Endothelial cell of umbilical vein (primary cell): Measurements from ENCODE around the gene BTN2A1. TPM values are rescaled to one million over a fixed set of nuclear protein-coding genes. Genes with fewer than 3 reads are reported as not detected.

Experiments used
- BruUV-seq: library from RNA; stranded (reverse); fragments of 400-500 nt; replicated peaks from 2 replicates; lab custom pipeline; 2021; lab: Mats Ljungman, UMichigan
- CTCF ChIA-PET: fragments of 300-600, 350-600 bp; sonication (Branson Sonifier 250); formaldehyde crosslinking; loops from one replicate; lab custom pipeline; 2021; ENCODE audit warnings: antibody characterized with exemption, inconsistent platforms; lab: Charles Lee
- POLR2A ChIA-PET: fragments of 300-600, 350-600 bp; sonication (Branson Sonifier 250); formaldehyde crosslinking; loops from one replicate; lab custom pipeline; 2021; ENCODE audit warnings: antibody characterized with exemption, inconsistent platforms; lab: Charles Lee
- DNase-seq: peaks from one replicate; pipeline ENCODE4 v3.0.0-alpha.2; 2011; ENCODE audit warnings: low read depth, low spot score
- FAIRE-seq: peaks from 2 replicates; lab custom pipeline; 2011; peaks lifted over from hg19 to GRCh38; lab: Jason Lieb, UNC
- H2AFZ ChIP-seq: 2 replicates; pipeline ENCODE4 v1.6.0; 2012; ENCODE audit warnings: low read depth, low read length, control low read depth, inconsistent platforms
- H3K27ac ChIP-seq: 2 replicates; pipeline ENCODE4 v1.5.1; 2011; ENCODE audit warnings: low read depth, mild to moderate bottlenecking, control low read depth, low read length, moderate library complexity; ENCODE audit not compliant: insufficient read depth
- H3K27me3 ChIP-seq, 2 experiments: 2 replicates each; pipeline versions ENCODE4 v1.6.0 to v1.6.1; 2011; ENCODE audit warnings: low read length in 2 of 2, mixed read lengths in 1 of 2; ENCODE audit not compliant: control insufficient read depth in 2 of 2, insufficient read depth in 2 of 2
- H3K36me3 ChIP-seq, 2 experiments: 2 replicates in 1 of 2; 3 replicates in 1 of 2; pipeline ENCODE4 v1.5.1; 2011; ENCODE audit warnings: low read length in 2 of 2, mild to moderate bottlenecking in 1 of 2, moderate library complexity in 1 of 2; ENCODE audit not compliant: control insufficient read depth in 2 of 2, insufficient read depth in 2 of 2; ENCODE audit errors: extremely low read depth in 1 of 2
- H3K4me1 ChIP-seq: 3 replicates; pipeline ENCODE4 v1.5.1; 2011; ENCODE audit warnings: mild to moderate bottlenecking, low read length; ENCODE audit not compliant: control insufficient read depth, insufficient read depth; ENCODE audit errors: extremely low read depth
- H3K4me2 ChIP-seq: 2 replicates; pipeline ENCODE4 v1.6.1; 2011; ENCODE audit warnings: low read length, control low read depth, mixed read lengths; ENCODE audit not compliant: insufficient read depth
- H3K4me3 ChIP-seq, 3 experiments: fragments of 200-600 bp in 1 of 3; sonication (generic), shearing (Covaris generic) in 1 of 3; replicated peaks in 1 of 3; 2 replicates each; pipeline ENCODE4 v1.5.1; 2011 to 2016; ENCODE audit warnings: control low read depth in 3 of 3, low read length in 3 of 3, mild to moderate bottlenecking in 2 of 3, inconsistent platforms in 1 of 3, low read depth in 1 of 3, moderate library complexity in 1 of 3; ENCODE audit not compliant: insufficient read depth in 1 of 3
- H3K79me2 ChIP-seq: 2 replicates; pipeline ENCODE4 v1.6.0; 2012; ENCODE audit warnings: low read length, inconsistent platforms; ENCODE audit not compliant: control insufficient read depth, insufficient read depth
- H3K9ac ChIP-seq: replicated peaks from 2 replicates; pipeline ENCODE3; 2011; ENCODE audit warnings: low read length, control low read depth; ENCODE audit not compliant: insufficient read depth; ENCODE audit errors: extremely low read depth
- H3K9me1 ChIP-seq: replicated peaks from 3 replicates; pipeline ENCODE4 v1.6.0; 2011; ENCODE audit warnings: mild to moderate bottlenecking, low read length; ENCODE audit not compliant: control insufficient read depth, insufficient read depth; ENCODE audit errors: extremely low read depth
- H3K9me3 ChIP-seq: replicated peaks from 2 replicates; pipeline ENCODE4 v1.5.1; 2012; ENCODE audit warnings: low read length, inconsistent platforms; ENCODE audit not compliant: control insufficient read depth, insufficient read depth
- H4K20me1 ChIP-seq: replicated peaks from 2 replicates; pipeline ENCODE3; 2011; ENCODE audit warnings: mild to moderate bottlenecking, low read length; ENCODE audit not compliant: control insufficient read depth, insufficient read depth; ENCODE audit errors: extremely low read depth
- EZH2 ChIP-seq: IDR thresholded peaks from 2 replicates; pipeline ENCODE4 v1.6.1; 2012; ENCODE audit warnings: borderline replicate concordance, low read depth, mild to moderate bottlenecking, moderate library complexity, low read length, inconsistent platforms; ENCODE audit not compliant: severe bottlenecking
- FOS ChIP-seq: IDR thresholded peaks from 2 replicates; pipeline ENCODE4 v1.6.1; 2011; ENCODE audit warnings: mild to moderate bottlenecking, low read length, moderate library complexity, borderline replicate concordance; ENCODE audit not compliant: insufficient read depth
- GATA2 ChIP-seq: IDR thresholded peaks from 2 replicates; pipeline ENCODE4 v1.7.0; 2011; ENCODE audit warnings: low read depth, mild to moderate bottlenecking, moderate library complexity, mixed read lengths, low read length; ENCODE audit not compliant: insufficient read length, insufficient read depth
- JUN ChIP-seq: IDR thresholded peaks from 2 replicates; pipeline ENCODE4 v1.6.1; 2011; ENCODE audit warnings: borderline replicate concordance, low read depth; ENCODE audit not compliant: insufficient read length, insufficient read depth
- MYC ChIP-seq: IDR thresholded peaks from one replicate; pipeline ENCODE4 v1.6.1; 2011; ENCODE audit warnings: mild to moderate bottlenecking, low read depth, low read length
- POLR2A ChIP-seq: IDR thresholded peaks from 2 replicates; pipeline ENCODE4 v1.6.1; 2012; ENCODE audit warnings: low read depth, mild to moderate bottlenecking, control low read depth, low read length
- POLR2AphosphoS5 ChIP-seq: IDR thresholded peaks from 2 replicates; pipeline ENCODE4 v1.6.1; 2012; ENCODE audit warnings: low read depth, mild to moderate bottlenecking, control low read depth, low read length, moderate library complexity; ENCODE audit not compliant: insufficient read depth
- dilution Hi-C: fragments of 300-500 bp; cut with MboI; formaldehyde crosslinking; loops from one replicate; pipeline ENCODE4 v1.15.0; 2019; ENCODE audit warnings: low sequenced_read_pairs; ENCODE audit not compliant: extremely low pct_ligation_motif_present
- intact Hi-C: fragments of 100-400 bp; cut with micrococcal nuclease; formaldehyde crosslinking; loops from one replicate; pipeline ENCODE4 v1.10.0; 2022
- polyA plus RNA-seq, 4 experiments: library from polyadenylated mRNA; depleted of rRNA in 3 of 4; stranded (reverse) in 3 of 4; unstranded in 1 of 4; fragments of >200 nt; gene quantifications; 2 replicates each; pipeline versions ENCODE4 v1.2.1 to v1.2.3, GENCODE V29; 2011 to 2012; ENCODE audit warnings: missing spikeins in 1 of 4
- total RNA-seq: library from RNA; stranded (reverse); gene quantifications from 2 replicates; pipeline ENCODE4 v1.2.3, GENCODE V29; 2021
- TF ChIP-seq, protein P1 (sequence below), 2 donors: IDR thresholded peaks; 1 replicate in 1 of 2; 2 replicates in 1 of 2; pipeline ENCODE4 v1.5.1; 2011; ENCODE audit warnings: low read length in 2 of 2, mild to moderate bottlenecking in 2 of 2, moderate library complexity in 2 of 2, control low read depth in 1 of 2, inconsistent platforms in 1 of 2, low read depth in 1 of 2; ENCODE audit not compliant: insufficient read depth in 1 of 2; ENCODE audit errors: extremely low read depth in 1 of 2
- TF ChIP-seq, protein P2 (sequence below): IDR thresholded peaks from 2 replicates; pipeline ENCODE4 v1.6.1; 2011; ENCODE audit not compliant: insufficient read depth, insufficient read length

Gene BTN2A1
- total and polyA plus RNA-seq, 2 donors (not counting 3 experiments of a cell fraction or from before 2014, with no cell fraction given) = 25.1 to 31.9 TPM

DNA sequence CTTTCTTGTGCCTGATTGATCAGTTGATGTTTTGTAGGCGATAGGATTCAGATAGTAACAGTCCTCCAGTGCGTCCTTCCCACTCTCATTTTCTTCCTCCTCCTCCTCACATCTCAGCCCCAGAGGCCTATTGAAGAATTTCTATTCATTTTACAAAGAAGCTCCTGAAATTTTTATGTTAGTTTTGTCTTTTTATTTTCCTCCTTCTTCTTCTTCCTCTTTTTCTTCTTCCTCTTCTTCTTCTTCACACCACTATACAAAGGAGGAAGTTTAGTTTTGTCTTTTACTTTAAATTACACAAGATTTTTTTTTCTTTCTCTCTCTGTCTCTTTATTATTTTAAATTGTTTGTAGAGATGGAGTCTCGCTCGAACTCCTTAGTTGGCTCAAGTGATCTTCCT is 19.1 kb downstream of the BTN2A1 start:
- no peak overlapping the region for H2AFZ ChIP-seq
- no peak overlapping the region for H3K9ac ChIP-seq
- no peaks in the 10 kb centered on the region for H3K27me3 ChIP-seq
- BruUV-seq = no TSS peak
- H3K36me3 ChIP-seq = no peaks in the 10 kb centered on the region
- TF ChIP-seq MYC (no peak), FOS (no peak), POLR2AphosphoS5 (no peak)
- no peaks in the 10 kb centered on the region for H3K9me1 ChIP-seq
- peaks cover 23% of the 10 kb centered on the region for H3K4me1 ChIP-seq
- no peak overlapping the region for H3K4me2 ChIP-seq
- no peaks in the 10 kb centered on the region for H3K9me3 ChIP-seq
- intact Hi-C loops (no loop called here), dilution Hi-C loops (no loop called here)
- ChIA-PET CTCF (interaction anchor here (1.1 kb wide), 1 partner anchor 135 kb away, joined by 3 read pairs; no protein-coding TSS in a partner anchor), POLR2A (interaction anchor here (0.6 kb wide), 1 partner anchor 9 kb away, joined by 6 read pairs; no protein-coding TSS in a partner anchor)
- no peak overlapping the region for H3K4me3 ChIP-seq
- FAIRE-seq = no peak
- no peak for DNase-seq
- H3K79me2 ChIP-seq = no peaks in the 10 kb centered on the region
- H4K20me1 ChIP-seq = no peaks in the 10 kb centered on the region
- no peak overlapping the region for H3K27ac ChIP-seq

DNA sequence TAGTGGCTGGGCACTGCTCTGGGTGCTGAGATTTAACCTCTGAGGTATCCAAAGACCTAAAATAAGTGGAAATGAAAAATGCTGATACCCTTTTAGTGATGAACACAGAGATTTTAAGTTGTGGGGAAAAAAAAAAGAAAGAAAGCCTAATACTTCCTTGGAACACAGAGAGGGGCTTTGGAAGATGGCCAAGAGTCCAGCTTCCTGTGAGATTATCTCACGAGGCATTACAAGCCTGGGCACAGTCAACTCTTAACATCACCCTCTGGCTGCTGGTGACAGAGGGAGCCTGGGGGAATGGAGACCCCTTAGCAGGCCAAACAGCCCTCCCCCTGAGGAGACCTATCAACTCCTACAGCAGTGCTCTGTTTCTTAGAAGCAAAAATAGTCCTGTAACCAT is 19.7 kb downstream of the BTN2A1 start:
- FAIRE-seq (no peak), DNase-seq (no peak)
- H3K9me1 ChIP-seq = no peaks in the 10 kb centered on the region
- no peaks in the 10 kb centered on the region for H3K36me3 ChIP-seq
- no peaks in the 10 kb centered on the region for H3K79me2 ChIP-seq
- dilution Hi-C loops (no loop called here), intact Hi-C loops (no loop called here)
- TF ChIP-seq FOS = no peak
- TF ChIP-seq, protein P1, sequence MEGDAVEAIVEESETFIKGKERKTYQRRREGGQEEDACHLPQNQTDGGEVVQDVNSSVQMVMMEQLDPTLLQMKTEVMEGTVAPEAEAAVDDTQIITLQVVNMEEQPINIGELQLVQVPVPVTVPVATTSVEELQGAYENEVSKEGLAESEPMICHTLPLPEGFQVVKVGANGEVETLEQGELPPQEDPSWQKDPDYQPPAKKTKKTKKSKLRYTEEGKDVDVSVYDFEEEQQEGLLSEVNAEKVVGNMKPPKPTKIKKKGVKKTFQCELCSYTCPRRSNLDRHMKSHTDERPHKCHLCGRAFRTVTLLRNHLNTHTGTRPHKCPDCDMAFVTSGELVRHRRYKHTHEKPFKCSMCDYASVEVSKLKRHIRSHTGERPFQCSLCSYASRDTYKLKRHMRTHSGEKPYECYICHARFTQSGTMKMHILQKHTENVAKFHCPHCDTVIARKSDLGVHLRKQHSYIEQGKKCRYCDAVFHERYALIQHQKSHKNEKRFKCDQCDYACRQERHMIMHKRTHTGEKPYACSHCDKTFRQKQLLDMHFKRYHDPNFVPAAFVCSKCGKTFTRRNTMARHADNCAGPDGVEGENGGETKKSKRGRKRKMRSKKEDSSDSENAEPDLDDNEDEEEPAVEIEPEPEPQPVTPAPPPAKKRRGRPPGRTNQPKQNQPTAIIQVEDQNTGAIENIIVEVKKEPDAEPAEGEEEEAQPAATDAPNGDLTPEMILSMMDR (IDR thresholded peaks at IDR 0.05; ENCODE audit: extremely low read depth in 1 of 2, insufficient read depth in 1 of 2, low read depth in 1 of 2, low read length in 2 of 2) = no peak
- TF ChIP-seq MYC = no peak
- TF ChIP-seq, protein P2, sequence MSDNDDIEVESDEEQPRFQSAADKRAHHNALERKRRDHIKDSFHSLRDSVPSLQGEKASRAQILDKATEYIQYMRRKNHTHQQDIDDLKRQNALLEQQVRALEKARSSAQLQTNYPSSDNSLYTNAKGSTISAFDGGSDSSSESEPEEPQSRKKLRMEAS = no peak
- no peak for TF ChIP-seq POLR2A
- TF ChIP-seq EZH2 = no peak
- no peak for TF ChIP-seq JUN
- no peak for TF ChIP-seq GATA2
- no peak overlapping the region for H2AFZ ChIP-seq
- peaks cover 23% of the 10 kb centered on the region for H3K4me1 ChIP-seq
- no peak overlapping the region for H3K27ac ChIP-seq
- H3K9me3 ChIP-seq = no peaks in the 10 kb centered on the region
- ChIA-PET CTCF (interaction anchor here (1.1 kb wide), 1 partner anchor 136 kb away, joined by 3 read pairs; no protein-coding TSS in a partner anchor), POLR2A (interaction anchor here (0.6 kb wide), 1 partner anchor 8 kb away, joined by 6 read pairs; no protein-coding TSS in a partner anchor)
- H4K20me1 ChIP-seq = no peaks in the 10 kb centered on the region
- H3K4me3 ChIP-seq = no peak overlapping the region
- no peak overlapping the region for H3K9ac ChIP-seq
- H3K4me2 ChIP-seq = no peak overlapping the region
- no TSS peak for BruUV-seq
- no peaks in the 10 kb centered on the region for H3K27me3 ChIP-seq
